HG02884 (cell line): ENCODE results near the gene ZNF423.

Experiments used
- ATAC-seq: cut with Tn5 transposase; IDR thresholded peaks from one replicate; pipeline ENCODE4 v1.9.1; 2021; ENCODE audit warnings: mild to moderate bottlenecking, moderate library complexity; ENCODE audit not compliant: unreplicated experiment

Gene ZNF423

DNA sequence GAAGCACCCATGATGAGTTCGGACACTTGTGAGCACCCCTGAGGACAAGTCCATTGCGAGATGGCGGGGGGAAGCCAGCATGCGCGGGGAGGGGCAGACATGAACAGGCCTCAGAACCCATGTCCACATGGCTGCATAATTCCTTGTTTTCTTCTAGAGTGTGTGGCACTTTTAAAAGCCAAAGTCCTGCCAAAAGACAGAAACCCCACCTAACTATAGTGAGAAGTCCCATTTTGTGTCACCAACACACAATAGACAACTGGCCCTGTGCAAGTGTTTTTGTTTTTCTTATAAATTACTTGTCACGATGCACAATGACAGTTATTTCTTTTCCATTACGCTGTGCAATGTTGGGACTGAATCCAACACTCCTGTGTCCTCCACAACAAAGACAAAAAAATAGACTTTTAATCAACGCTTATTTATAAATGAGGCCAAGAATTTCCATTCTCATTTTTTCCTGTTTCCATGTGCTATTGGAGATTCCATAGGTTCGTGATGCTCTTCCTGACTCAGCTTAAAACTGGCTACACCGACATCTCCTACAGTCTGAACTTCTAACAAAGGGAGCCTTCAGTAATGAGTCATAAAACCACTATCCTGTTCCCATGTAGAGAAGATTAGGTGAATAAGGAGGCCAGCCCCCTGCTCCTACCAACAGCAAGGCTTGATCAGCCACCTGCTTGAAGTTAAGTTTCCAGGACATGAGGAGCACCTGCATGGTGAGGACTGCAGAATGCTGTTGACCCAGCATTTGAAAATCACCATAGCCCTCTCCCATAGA, 98.9 kb downstream of the ZNF423 start:
- no peak for ATAC-seq

DNA sequence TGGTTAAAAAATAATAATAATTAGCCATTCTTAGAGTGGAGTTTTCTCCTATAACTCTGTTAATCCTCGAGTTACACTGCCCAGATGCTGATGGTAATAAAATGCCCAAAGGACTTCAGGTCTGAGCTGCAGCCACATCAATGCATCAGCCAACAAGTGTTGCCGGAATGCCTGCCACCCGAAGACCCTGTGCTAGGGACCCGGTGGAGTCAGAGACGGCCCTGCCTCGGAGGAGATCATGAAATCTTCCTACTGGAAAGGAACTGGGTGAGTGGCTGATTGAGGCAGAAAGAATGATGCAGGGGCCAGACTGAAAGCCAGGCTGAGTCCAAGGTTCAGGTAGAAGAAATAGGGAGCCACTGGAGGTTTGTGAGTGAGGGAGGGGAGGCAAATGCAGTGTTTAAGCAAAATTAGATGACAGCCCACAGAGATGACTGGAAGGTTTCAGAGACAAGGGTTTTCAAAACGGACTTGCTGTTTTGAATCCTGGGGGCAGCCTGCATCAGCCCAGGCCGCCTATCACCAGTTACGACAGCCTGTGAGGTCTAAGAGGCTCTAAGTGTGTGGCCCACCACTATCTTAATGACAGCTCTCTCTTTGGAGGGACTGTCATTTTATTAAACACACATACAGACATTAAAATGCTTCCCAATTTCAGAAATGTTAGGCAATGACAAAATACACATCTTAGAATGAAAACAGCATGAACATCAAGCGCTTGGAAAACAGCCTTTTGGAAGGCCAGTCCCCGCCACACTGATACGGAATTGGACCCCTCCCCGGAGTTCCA, 100.0 kb downstream of the ZNF423 start:
- ATAC-seq: no peak

DNA sequence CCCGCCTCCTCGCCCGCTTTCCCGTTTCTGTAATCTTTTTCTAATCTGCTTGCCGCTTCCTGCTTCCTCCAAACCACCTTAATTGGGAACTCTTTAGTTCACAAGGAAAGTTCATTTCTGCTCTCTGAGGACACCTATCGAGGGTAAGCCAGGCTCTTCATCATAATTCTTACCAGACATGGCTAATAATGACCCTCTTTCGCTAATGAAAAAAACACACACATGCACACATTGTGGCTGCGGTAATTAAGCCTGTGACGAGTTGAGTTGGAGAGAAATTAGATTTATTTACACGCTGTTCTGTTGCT, 100.6 kb downstream of the ZNF423 start:
- ATAC-seq: no peak

- ATAC-seq: no peak
Observed at GRCh38 chr16:49754495-49755312, 101.2 kb downstream of the ZNF423 start.

DNA sequence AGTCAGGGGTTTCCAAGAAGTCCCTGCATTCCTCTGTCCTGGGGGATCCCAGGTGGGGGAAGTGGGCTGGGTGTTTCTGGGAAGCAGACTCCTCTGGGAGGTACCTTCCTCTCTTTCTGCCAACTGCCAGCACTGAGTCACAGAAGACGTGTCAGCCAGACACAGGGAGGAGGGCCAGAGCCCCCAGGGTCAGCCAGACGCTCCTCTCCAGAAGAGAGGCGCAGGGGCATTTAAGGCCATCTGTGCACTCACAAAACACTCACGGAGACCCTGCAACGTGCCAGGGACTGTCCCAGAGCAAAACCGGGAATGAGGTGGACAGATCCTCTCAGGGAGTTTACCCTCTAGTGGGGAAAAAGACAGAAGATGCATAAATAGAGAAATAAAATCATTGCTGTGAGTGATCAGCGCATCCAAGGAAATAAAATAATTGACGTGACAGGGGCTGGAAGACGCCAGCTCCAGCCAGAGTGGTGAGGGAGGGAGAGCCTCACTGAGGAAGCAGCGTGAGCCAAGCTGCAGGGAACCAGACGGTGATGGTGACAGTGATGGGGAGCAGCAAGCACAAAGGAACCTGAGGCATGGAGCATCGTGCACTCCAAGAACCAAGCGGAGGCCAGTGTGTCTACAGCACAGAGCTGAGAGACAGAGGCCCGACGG, 105.4 kb downstream of the ZNF423 start:
- ATAC-seq: no peak

GRCh38 chr16:49749816-49750215, 106.1 kb downstream of the ZNF423 start:
- no peak for ATAC-seq

DNA sequence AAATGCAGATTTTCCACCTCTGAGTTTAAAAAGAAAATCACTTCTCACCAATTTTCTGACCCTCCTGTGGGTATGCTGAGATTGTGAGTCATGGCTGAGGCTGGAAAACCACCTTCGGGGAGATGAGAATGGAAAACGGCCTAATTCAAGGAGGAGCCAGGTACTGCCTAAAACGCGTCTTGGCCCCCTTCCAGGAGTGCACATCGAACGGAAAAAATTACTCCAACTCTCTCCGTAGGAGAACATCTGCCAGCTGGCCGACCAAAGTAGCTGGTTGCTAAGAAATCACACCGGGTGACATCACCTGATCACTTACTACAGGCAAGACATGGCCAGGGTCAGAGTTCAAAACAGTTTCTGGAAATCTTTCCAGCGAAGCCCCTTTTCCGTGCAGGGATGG, 107.6 kb downstream of the ZNF423 start:
- no peak for ATAC-seq

GRCh38 chr16:49747654-49748053, 108.3 kb downstream of the ZNF423 start:
- ATAC-seq: no peak

DNA sequence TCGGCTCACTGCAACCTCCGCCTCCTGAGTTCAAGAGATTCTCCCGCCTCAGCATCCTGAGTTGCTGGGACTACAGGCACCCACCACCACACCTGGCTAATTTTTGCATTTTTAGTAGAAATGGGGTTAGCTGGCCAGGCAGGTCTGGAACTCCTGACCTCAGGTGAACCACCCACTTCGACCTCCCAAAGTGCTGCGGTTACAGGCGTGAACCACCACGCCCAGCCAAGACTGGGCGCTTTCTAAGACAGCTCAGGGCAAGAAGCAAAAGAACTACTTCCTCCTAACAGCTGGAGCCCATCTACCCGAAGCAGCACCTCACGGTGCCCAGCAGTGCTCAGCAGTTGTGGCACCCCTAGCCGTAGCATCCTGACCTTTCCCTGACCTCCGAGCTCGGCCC, 109.4 kb downstream of the ZNF423 start:
- ATAC-seq: no peak

DNA sequence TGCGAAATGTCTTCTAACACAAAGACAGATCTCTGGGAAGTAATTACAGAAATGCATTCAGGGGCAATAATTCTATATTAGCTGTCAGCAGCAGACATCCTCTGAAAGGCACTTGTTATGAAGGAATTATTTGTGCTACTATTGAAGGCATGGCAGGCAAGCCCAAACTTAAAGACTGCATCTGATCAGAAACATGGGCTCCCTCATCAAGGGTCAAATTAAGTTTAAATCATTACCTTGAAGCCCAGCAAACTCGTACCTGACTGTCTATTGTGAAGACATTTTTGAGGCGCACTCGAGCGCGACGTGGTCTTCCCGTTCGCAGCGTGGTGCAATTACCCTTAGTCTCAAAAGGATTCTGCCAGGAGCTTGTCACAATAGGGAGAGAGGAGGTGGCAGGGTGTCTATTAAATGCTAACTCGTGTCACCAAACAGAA, 110.6 kb downstream of the ZNF423 start:
- no peak for ATAC-seq

GRCh38 chr16:49744244-49745220, 111.4 kb downstream of the ZNF423 start:
- ATAC-seq: no peak

- ATAC-seq: no peak
Observed at GRCh38 chr16:49743658-49744057, 112.3 kb downstream of the ZNF423 start.

- ATAC-seq: no peak
Observed at GRCh38 chr16:49743203-49743464, 112.8 kb downstream of the ZNF423 start.

DNA sequence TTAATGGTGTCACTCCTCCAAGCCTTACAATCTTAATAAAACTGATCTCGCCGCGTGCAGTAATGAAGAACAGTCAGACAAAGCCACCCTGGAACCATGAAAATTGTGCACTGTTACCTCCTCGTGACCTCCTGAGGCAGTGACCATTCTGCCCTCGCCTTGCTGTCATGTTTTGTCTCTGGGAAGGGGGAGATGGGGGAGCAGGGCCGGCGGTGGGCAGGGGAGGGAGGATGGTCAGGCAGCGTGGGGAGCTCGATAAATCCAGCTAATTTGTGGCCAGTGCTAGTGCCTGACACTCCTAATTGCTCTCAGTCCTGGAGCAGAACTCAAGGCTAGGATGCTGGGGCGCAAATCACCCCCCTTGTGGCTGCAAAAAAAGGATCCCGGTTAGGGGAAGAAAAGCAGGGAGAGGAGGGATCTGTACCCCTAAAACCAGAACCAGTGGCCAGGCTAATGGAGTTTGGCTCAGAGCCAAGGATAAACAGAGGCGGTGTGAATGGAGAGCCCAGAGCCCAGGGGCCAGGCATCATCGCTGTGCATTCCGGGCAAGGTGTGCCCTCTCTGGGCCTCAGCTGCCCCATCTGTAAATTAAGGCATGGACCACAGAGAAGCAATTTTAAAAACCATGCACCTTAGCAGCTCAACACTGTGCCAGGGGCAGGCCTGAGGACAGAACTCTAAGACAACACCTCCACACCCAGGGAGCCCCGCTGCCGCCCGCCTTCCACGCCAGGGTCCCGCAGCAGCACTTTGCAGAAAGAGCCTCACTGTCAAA, 113.3 kb downstream of the ZNF423 start:
- ATAC-seq: no peak

DNA sequence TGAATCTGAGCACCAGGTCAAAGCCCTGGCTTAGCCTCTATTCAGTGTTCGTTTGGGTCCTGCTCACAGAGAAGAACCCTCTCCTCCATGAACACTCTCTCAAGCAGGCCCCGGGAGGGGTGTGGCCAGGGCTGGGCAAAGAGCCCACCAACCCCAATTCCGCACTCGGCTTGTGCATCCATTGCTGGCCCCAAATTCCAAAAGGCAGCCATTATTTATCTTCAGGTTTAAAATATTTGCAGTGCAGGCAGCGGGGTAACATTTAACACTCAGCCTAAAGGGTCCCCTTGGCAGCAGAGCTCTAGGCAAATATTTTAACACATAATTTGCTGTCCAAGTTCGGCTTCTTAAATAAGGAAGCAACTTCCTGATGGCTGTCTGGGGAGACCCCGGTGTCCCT, 115.7 kb downstream of the ZNF423 start:
- ATAC-seq: no peak

DNA sequence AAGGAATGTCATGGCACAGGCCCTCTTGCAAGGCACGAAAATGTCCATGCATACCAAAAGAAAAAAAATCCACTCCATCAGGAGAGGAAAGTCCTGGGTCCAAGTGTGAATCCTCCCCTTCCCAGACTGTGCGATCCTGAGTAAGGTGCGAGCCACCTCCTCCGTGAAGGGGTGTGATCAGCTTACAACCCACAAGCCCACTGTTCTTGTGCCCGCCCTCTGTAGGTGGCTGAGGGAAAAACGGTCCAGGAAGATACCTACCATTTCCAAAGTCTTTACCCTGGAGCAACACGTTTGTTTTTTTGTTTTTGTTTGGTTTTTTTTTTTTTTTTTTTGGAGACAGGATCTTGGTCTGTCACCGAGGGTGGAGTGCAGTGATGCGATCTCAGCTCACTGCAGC, 116.5 kb downstream of the ZNF423 start:
- no peak for ATAC-seq

DNA sequence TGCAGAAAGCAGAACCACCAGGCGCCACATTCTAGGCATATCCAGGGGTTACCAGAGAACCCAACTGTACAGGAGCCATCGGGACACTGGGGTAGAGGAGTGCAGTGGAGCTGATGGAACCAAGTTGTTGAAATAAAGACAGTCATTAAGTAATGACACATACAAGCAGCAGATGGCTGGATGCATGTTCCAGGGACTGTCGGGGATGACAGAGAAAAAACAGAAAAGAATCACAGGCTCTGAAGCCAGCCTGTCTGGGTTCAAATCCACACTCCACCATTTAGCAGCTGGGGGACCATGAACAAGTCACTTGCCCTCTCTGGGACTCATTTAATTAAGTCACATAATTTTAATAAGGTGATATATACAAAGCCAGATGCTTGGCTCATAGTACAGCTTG, 117.1 kb downstream of the ZNF423 start:
- ATAC-seq: no peak

GRCh38 chr16:49738001-49738400, 117.9 kb downstream of the ZNF423 start:
- ATAC-seq: no peak

DNA sequence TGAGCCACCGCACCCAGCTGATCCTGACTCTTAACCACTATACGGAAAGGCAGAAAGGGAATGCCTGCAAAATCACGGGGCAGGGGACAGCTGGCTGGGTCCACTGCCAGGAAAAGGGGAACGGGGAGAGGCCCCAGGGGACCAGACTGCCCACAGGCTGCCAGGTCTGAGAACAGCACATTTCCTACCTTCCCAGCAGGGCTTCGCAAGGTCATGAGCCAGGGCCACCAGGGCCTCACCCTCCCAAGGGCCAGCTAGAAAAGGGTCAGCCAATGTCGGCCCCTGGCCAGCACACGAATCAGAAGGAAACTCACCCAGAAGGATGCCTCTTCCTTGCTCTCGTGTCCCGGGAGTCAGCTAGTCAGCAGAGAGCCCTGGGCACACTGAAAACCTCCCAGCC, 118.4 kb downstream of the ZNF423 start:
- ATAC-seq: no peak
